ENCODE measurements around the gene SEBOX. TPM values are rescaled to one million over a fixed set of nuclear protein-coding genes. Genes with fewer than 3 reads are reported as not detected.

Gene SEBOX
- total RNA-seq, 1 donor from 2014 or later, result not detected

- DNase-seq (ENCODE audit: low spot score), result no peak
- intact Hi-C loops (cut with micrococcal nuclease), result no loop called here
- H3K27me3 Mint-ChIP-seq (ENCODE audit: low read depth), result no peaks in the 10 kb centered on the region
- H3K36me3 Mint-ChIP-seq (ENCODE audit: low read depth), result peaks cover 84% of the 10 kb centered on the region
- H3K27ac Mint-ChIP-seq, result no peak overlapping the region
- H3K9me3 Mint-ChIP-seq, result no peaks in the 10 kb centered on the region
- H3K4me3 Mint-ChIP-seq (ENCODE audit: low read depth), result no peak overlapping the region
- H3K4me1 Mint-ChIP-seq (ENCODE audit: low read depth), result peaks cover 3% of the 10 kb centered on the region
Measured at GRCh38 chr17:28350271-28350670, 14.7 kb downstream of the SEBOX start.

- no peak overlapping the region for H3K27ac Mint-ChIP-seq
Measured at GRCh38 chr17:28348979-28349378, 16.0 kb downstream of the SEBOX start.

GRCh38 chr17:28347261-28347891 is 17.6 kb downstream of the SEBOX start:
- no peaks in the 10 kb centered on the region for H3K9me3 Mint-ChIP-seq
- intact Hi-C loops (cut with micrococcal nuclease), result no loop called here
- no peak for DNase-seq (ENCODE audit: low spot score)
- no peak overlapping the region for H3K4me3 Mint-ChIP-seq (ENCODE audit: low read depth)
- no peak overlapping the region for H3K27ac Mint-ChIP-seq
- H3K27me3 Mint-ChIP-seq (ENCODE audit: low read depth), result no peaks in the 10 kb centered on the region
- peaks cover 74% of the 10 kb centered on the region for H3K36me3 Mint-ChIP-seq (ENCODE audit: low read depth)
- H3K4me1 Mint-ChIP-seq (ENCODE audit: low read depth), result no peaks in the 10 kb centered on the region

More at GRCh38 chr17:28348979-28349378, 16.0 kb downstream of the SEBOX start:
- no peaks in the 10 kb centered on the region for H3K27me3 Mint-ChIP-seq (ENCODE audit: low read depth)
- H3K9me3 Mint-ChIP-seq, result no peaks in the 10 kb centered on the region
- intact Hi-C loops (cut with micrococcal nuclease), result no loop called here
- no peaks in the 10 kb centered on the region for H3K4me1 Mint-ChIP-seq (ENCODE audit: low read depth)
- H3K4me3 Mint-ChIP-seq (ENCODE audit: low read depth), result no peak overlapping the region
- DNase-seq (ENCODE audit: low spot score), result no peak
- H3K36me3 Mint-ChIP-seq (ENCODE audit: low read depth), result peaks cover 80% of the 10 kb centered on the region

- Mint-ChIP-seq H3K4me3 (ENCODE audit: low read depth) (no peak overlapping the region), H3K27ac (no peak overlapping the region), H3K9me3 (no peaks in the 10 kb centered on the region), H3K27me3 (ENCODE audit: low read depth) (no peaks in the 10 kb centered on the region), H3K36me3 (ENCODE audit: low read depth) (peaks cover 77% of the 10 kb centered on the region), H3K4me1 (ENCODE audit: low read depth) (no peaks in the 10 kb centered on the region)
- intact Hi-C loops (cut with micrococcal nuclease), result no loop called here
- no peak for DNase-seq (ENCODE audit: low spot score)
Measured at GRCh38 chr17:28346746-28347246, 18.2 kb downstream of the SEBOX start.

- Mint-ChIP-seq H3K36me3 (ENCODE audit: low read depth) (peaks cover 77% of the 10 kb centered on the region), H3K4me1 (ENCODE audit: low read depth) (no peaks in the 10 kb centered on the region), H3K27me3 (ENCODE audit: low read depth) (no peaks in the 10 kb centered on the region), H3K27ac (no peak overlapping the region), H3K9me3 (no peaks in the 10 kb centered on the region), H3K4me3 (ENCODE audit: low read depth) (no peak overlapping the region)
- intact Hi-C loops (cut with micrococcal nuclease), result no loop called here
- no peak for DNase-seq (ENCODE audit: low spot score)
Measured at GRCh38 chr17:28346199-28346580, 18.8 kb downstream of the SEBOX start.

GRCh38 chr17:28345419-28346198 is 19.4 kb downstream of the SEBOX start:
- Mint-ChIP-seq H3K27me3 (ENCODE audit: low read depth) (no peaks in the 10 kb centered on the region), H3K9me3 (no peaks in the 10 kb centered on the region), H3K4me1 (ENCODE audit: low read depth) (no peaks in the 10 kb centered on the region), H3K36me3 (ENCODE audit: low read depth) (peaks cover 77% of the 10 kb centered on the region), H3K4me3 (ENCODE audit: low read depth) (no peak overlapping the region), H3K27ac (no peak overlapping the region)
- intact Hi-C loops (cut with micrococcal nuclease), result no loop called here
- DNase-seq (ENCODE audit: low spot score), result no peak

GRCh38 chr17:28344435-28344901 is 20.5 kb downstream of the SEBOX start:
- Mint-ChIP-seq H3K27me3 (ENCODE audit: low read depth) (no peaks in the 10 kb centered on the region), H3K27ac (no peak overlapping the region), H3K4me1 (ENCODE audit: low read depth) (no peaks in the 10 kb centered on the region), H3K9me3 (no peaks in the 10 kb centered on the region), H3K36me3 (ENCODE audit: low read depth) (peaks cover 75% of the 10 kb centered on the region), H3K4me3 (ENCODE audit: low read depth) (no peak overlapping the region)
- intact Hi-C loops (cut with micrococcal nuclease), result no loop called here
- DNase-seq (ENCODE audit: low spot score), result no peak

- H3K4me3 Mint-ChIP-seq (ENCODE audit: low read depth), result no peak overlapping the region
- no peaks in the 10 kb centered on the region for H3K27me3 Mint-ChIP-seq (ENCODE audit: low read depth)
- no peak overlapping the region for H3K27ac Mint-ChIP-seq
- H3K4me1 Mint-ChIP-seq (ENCODE audit: low read depth), result no peaks in the 10 kb centered on the region
- intact Hi-C loops (cut with micrococcal nuclease), result no loop called here
- no peak for DNase-seq (ENCODE audit: low spot score)
- peaks cover 74% of the 10 kb centered on the region for H3K36me3 Mint-ChIP-seq (ENCODE audit: low read depth)
- no peaks in the 10 kb centered on the region for H3K9me3 Mint-ChIP-seq
Measured at GRCh38 chr17:28344011-28344410, 21.0 kb downstream of the SEBOX start.

- H3K36me3 Mint-ChIP-seq (ENCODE audit: low read depth), result peaks cover 69% of the 10 kb centered on the region
- no peak overlapping the region for H3K4me3 Mint-ChIP-seq (ENCODE audit: low read depth)
- DNase-seq (ENCODE audit: low spot score), result no peak
- no peak overlapping the region for H3K27ac Mint-ChIP-seq
- peaks cover under 1% of the 10 kb centered on the region for H3K4me1 Mint-ChIP-seq (ENCODE audit: low read depth)
- intact Hi-C loops (cut with micrococcal nuclease), result no loop called here
- H3K9me3 Mint-ChIP-seq, result no peaks in the 10 kb centered on the region
- no peaks in the 10 kb centered on the region for H3K27me3 Mint-ChIP-seq (ENCODE audit: low read depth)
Measured at GRCh38 chr17:28343491-28343932, 21.5 kb downstream of the SEBOX start.

- Mint-ChIP-seq H3K9me3 (no peaks in the 10 kb centered on the region), H3K36me3 (ENCODE audit: low read depth) (peaks cover 60% of the 10 kb centered on the region), H3K4me1 (ENCODE audit: low read depth) (peaks cover 6% of the 10 kb centered on the region), H3K27me3 (ENCODE audit: low read depth) (no peaks in the 10 kb centered on the region), H3K27ac (no peak overlapping the region), H3K4me3 (ENCODE audit: low read depth) (no peak overlapping the region)
- intact Hi-C loops (cut with micrococcal nuclease), result no loop called here
- DNase-seq (ENCODE audit: low spot score), result no peak
Measured at GRCh38 chr17:28342313-28342712, 22.7 kb downstream of the SEBOX start.

GRCh38 chr17:28341516-28341915 is 23.5 kb downstream of the SEBOX start:
- H3K4me1 Mint-ChIP-seq (ENCODE audit: low read depth), result peaks cover 14% of the 10 kb centered on the region
- no peak overlapping the region for H3K4me3 Mint-ChIP-seq (ENCODE audit: low read depth)
- H3K36me3 Mint-ChIP-seq (ENCODE audit: low read depth), result peaks cover 52% of the 10 kb centered on the region
- no peaks in the 10 kb centered on the region for H3K9me3 Mint-ChIP-seq
- intact Hi-C loops (cut with micrococcal nuclease), result no loop called here
- DNase-seq (ENCODE audit: low spot score), result no peak
- H3K27ac Mint-ChIP-seq, result no peak overlapping the region
- H3K27me3 Mint-ChIP-seq (ENCODE audit: low read depth), result no peaks in the 10 kb centered on the region

- no peak for DNase-seq (ENCODE audit: low spot score)
- Mint-ChIP-seq H3K27me3 (ENCODE audit: low read depth) (no peaks in the 10 kb centered on the region), H3K4me1 (ENCODE audit: low read depth) (peaks cover 15% of the 10 kb centered on the region), H3K4me3 (ENCODE audit: low read depth) (no peak overlapping the region), H3K27ac (no peak overlapping the region), H3K36me3 (ENCODE audit: low read depth) (peaks cover 41% of the 10 kb centered on the region), H3K9me3 (no peaks in the 10 kb centered on the region)
- intact Hi-C loops (cut with micrococcal nuclease), result no loop called here
Measured at GRCh38 chr17:28340374-28340773, 24.6 kb downstream of the SEBOX start.

GRCh38 chr17:28339431-28339830 is 25.6 kb downstream of the SEBOX start:
- Mint-ChIP-seq H3K36me3 (ENCODE audit: low read depth) (peaks cover 36% of the 10 kb centered on the region), H3K9me3 (no peaks in the 10 kb centered on the region), H3K27ac (no peak overlapping the region), H3K4me3 (ENCODE audit: low read depth) (no peak overlapping the region), H3K27me3 (ENCODE audit: low read depth) (no peaks in the 10 kb centered on the region), H3K4me1 (ENCODE audit: low read depth) (peaks cover 21% of the 10 kb centered on the region)
- intact Hi-C loops (cut with micrococcal nuclease), result loop anchor here (10.0 kb wide), 1 partner anchor 295 kb away; the partner anchor contains the start of gene NLK
- DNase-seq (ENCODE audit: low spot score), result no peak
